HG02678 (cell line): ENCODE data around the gene SLC43A2.

ENCODE experiments used
- ATAC-seq: cut with Tn5 transposase; IDR thresholded peaks from one replicate; pipeline ENCODE4 v1.9.1; 2021; ENCODE audit warnings: mild to moderate bottlenecking, moderate library complexity; ENCODE audit not compliant: unreplicated experiment

SLC43A2 gene

DNA sequence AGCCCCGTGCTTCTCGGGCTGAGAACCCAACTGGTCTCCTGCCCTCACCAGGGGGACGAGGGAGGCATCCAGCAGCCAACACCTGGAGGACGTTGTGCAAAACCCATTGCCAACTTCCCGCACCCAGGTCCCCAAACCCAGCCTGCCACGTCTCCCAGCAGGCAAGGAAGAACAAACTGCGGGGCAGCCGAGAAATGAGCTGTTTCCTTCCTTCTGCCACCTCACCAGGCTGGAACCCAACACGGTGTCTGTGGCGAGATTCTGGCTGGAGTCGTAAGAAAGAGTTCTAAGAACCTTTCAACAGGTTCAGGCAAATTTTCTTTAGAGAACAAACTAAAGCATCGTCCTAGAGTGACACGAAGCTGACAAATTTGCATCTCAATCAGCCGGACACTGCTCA, 3.6 kb downstream of the SLC43A2 start:
- no peak for ATAC-seq

DNA sequence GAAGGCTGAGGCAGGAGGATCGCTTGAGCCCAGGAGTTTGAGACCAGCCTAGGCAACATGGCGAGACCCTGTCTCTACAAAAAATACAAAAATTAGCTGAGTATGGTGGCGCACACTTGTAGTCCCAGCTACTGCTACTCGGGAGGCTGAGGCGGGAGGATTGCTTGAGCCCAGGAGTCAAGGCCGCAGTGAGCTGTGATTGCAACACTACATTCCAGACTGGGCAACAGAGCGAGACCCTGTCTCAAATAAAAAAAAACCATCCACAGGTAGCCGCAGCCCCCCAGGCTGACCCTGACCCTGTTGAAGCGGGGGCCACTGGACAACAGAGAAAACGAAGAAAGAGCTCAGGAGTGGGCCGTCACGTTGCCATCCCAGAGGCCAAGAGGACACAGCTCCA, 4.0 kb downstream of the SLC43A2 start:
- no peak for ATAC-seq

DNA sequence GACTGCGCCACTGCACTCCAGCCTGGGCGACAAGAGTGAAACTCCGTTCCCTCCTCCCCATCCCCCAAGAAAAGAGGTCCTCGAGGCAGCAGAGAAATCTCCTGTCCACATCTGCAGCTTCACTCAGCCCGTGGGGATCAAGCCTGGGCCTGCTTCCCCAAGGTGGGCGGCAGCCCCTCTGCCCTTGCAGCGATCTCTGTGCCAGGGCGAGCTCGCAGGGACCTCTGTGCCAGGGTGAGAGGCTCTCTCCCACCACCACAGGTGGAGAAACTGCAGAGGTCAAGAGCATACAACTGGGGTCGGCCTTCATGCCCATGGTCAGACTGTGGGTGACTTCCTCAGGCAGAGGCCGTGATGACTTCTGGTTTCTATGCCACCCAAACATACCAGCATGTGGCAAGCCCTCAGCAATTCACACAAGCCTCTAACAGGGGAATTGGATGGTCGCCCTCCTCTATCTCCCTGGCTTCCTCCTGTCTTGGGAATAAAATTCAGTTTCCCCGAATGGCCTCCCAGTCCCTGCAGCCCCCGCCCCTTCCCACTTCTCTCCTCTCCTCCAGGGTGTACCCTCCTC, 5.5 kb downstream of the SLC43A2 start:
- ATAC-seq, result no peak

DNA sequence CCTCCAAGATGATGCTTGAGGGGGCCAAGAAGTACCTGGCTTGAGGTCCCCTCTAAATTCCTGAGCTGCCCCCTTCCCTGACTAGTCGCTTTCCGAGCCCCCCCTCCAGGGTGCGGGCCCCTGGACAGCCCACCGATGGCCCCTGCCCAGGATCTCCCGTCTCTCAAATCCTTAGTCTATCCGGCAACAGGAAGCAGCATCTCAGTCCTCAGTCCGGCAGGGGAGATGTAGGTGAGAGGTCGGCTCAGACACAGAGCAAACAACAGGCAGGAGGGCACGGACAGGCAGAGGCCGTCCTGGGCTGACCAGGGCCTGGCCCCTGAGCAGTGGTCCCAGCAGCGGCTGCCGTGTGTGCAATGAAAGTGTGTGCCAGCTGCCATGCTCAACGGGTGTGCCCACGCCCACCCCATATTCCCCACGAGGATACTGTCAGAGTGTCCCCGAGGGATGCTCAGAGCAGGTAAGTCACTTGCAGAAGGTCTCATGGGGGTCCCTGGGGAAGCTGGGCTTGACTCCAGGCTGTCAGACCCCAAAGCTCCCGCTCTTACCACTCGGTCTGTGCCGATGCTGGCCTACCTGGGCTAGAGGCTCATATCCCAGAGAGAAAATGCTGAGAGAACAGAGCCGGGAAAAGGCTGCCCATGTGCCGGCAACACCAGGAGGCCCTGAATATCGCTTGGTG, 7.2 kb downstream of the SLC43A2 start:
- no peak for ATAC-seq

DNA sequence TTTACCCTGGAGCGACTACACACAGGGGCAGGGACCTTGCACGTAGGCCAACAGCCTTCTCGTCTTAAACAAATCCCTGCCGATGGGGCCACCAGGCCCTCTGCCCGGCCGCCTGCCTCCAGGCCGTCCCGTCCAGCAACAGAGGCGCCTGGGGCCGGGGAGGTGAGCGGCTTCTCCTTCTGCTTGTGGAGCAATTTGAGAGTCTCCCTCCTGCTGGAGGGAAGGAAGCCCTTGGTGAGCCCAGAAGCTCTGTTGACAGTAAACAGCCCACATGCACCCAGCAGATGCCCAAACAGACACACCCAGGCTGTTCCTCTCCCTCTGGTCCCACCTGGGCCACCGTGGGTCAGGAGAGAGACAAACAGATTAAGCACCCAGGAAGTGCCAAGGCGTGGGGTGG, 8.1 kb downstream of the SLC43A2 start:
- no peak for ATAC-seq

DNA sequence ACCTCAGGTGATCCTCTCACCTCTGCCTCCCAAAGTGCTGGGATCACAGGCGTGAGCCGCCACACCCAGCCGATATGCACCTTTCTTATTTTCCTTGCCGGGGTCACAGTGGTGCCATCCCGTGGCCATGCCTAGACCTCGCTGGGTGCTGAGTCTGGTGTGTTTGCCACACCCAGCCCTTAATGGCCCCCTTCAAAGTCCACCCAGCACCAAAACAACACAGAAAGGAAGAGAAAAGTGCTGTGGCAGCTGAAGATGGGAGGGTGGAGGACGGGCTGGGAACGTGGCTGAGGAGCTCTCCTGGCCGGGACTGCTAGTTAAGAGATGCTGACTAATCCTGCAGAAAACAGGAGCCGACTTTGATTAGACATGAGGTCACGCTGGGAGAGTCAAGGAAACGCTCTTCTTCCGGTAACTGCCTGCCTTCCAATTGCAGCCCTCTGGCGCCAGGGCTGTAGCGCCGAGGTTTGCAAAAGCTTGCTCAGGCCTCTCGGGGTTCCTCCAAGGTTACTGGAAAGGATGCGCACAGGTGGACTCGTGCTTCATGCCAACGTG, 10.9 kb downstream of the SLC43A2 start:
- no peak for ATAC-seq

DNA sequence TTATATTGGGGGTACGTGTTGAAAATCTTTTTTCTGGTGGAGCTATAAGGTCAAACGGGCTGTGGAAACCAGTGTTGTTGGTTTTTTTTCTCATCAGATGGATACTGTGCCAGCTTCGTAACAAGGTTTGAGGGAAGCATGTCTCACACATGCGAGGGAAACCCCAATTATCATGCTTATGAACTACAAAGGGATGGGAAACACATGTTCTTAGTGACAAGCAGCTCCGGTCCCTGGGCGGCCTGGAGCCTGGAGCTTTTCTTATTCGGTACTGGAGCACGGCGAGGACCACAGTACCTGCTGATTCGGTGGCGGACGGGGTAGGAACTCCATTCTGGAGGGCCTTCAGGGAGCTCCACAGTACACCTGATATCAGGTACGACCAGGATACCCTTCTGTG, 12.5 kb downstream of the SLC43A2 start:
- no peak for ATAC-seq

DNA sequence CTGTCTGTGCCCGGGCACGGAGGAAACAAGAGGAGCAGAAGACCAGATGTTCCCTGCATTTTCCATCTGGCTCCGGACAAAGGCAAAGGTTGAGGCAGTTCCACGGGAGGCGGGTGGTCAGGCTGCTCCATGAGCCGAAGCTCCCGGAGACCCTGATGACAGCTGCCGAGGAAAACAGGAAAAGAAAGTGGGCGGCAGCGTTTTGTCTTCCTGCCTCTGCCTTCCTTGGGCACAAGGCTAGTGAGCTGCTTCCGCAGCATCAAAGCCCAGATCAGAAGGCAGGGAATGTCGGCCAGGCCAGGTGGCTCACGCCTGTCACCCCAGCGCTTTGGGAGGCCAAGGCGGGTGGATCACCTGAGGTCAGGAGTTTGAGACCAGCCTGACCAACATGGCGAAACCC, 16.2 kb downstream of the SLC43A2 start:
- no peak for ATAC-seq

DNA sequence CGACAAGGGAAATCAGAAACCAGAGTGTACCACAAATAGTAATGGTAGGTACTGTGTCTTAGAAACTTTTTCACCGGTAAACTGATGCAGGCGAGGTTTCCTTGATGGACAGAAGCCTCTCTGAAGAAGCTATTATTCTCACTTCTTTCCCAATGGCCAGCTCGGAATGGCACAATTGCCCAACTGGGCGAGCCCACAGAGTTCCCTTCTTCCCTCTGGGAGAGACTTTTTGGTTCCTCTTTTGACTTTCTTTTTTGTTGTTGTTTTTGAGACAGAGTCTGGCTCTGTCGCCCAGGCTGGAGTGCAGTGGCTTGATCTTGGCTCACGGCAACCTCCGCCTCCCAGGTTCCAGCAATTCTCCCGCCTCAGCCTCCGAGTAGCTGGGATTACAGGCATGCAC, 16.9 kb downstream of the SLC43A2 start:
- ATAC-seq, result no peak

DNA sequence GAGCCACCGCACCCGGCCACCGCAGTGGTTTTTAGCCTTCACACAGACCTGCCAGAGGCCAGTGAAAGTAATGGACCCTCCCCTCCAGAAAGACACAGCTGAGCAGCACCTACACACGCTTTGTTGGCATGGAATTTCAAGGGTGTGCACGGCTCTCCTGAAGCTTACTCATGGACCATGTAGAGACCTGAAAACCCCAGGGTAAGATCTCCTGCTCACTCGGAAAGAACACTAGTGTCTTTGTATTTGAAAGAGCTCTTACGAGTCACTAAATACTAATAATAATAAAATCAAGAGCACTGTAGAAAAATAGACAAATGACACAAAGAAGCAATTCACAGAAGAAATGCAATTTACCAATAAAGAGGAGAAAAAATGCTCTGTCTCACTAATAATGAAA, 20.0 kb downstream of the SLC43A2 start:
- no peak for ATAC-seq

DNA sequence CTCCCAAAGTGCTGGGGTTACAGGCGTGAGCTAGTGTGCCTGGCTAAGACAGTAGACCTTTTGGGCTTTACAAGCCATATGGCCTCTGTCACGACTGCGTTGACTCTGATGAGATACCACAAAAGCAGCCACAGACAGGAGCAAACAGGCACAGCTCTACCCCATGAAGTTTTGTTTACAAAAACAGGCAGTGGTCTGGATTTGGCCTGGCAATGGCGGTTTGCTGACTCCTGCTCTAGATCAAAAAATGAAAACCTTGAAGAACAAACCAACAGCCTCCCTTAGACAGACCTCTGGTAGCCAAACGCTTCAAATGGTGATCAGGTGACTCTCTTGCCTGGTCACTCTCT, 20.7 kb downstream of the SLC43A2 start:
- ATAC-seq, result no peak

DNA sequence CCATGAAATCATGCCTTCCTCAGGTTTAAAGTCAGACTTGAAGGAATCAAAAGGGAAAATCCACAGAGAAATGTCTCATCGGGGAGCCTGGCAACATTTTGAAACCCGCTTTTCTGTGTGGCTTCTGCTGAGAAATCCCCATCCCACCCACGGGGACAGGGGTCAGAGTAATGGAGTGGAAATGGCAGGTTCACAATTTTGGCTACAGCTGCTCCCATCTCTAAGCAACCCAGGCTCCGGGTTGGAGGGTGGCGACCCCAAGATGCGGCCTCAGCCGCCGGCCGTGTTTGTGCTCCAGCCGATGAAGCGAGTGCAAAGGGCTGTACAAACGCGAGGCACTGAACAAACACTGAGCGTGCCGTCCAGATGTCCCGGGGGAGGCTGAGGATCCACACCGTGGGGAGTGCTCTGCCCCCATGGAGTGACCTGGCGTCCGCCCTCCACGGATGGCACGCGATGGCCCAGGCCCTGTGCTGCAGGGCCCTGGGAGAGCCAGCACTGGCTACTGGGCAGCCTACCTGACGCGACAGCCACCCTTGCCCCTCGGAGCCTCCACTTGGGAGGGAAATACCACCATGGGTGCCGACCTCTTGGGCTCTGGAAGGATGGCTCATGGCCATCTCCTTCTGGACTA, 22.2 kb downstream of the SLC43A2 start:
- ATAC-seq, result no peak

DNA sequence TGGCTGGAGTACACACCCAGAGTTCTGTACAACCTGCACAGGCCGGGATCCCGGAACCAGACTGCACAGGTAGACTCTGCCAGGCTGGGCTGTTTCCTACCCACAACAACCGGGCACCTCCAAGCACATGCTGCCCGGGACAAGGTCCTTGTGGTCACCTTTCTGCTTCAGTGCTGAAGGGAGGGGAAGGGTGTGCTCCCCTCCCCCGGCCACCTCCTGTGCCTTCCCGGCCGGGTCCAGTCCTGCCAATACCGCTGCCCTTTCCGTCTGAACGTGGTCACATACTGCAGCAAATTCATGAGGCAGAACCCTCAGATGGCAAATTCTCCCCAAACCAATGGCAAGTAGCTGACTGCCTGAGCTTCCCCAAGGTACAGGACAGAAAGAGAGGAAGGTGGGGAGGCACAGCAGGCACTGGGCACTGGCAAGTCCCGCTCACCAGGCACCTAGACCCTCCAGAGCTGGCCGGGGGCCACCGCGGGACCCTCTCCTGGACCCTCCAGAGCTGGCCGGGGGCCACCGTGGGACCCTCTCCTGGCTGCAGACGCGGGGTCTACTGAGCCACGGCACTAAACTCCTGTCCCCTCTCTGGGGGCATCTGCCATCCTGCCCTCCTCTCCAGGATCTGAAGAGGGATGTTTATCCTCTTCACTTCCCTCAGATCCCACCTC, 22.8 kb downstream of the SLC43A2 start:
- no peak for ATAC-seq

DNA sequence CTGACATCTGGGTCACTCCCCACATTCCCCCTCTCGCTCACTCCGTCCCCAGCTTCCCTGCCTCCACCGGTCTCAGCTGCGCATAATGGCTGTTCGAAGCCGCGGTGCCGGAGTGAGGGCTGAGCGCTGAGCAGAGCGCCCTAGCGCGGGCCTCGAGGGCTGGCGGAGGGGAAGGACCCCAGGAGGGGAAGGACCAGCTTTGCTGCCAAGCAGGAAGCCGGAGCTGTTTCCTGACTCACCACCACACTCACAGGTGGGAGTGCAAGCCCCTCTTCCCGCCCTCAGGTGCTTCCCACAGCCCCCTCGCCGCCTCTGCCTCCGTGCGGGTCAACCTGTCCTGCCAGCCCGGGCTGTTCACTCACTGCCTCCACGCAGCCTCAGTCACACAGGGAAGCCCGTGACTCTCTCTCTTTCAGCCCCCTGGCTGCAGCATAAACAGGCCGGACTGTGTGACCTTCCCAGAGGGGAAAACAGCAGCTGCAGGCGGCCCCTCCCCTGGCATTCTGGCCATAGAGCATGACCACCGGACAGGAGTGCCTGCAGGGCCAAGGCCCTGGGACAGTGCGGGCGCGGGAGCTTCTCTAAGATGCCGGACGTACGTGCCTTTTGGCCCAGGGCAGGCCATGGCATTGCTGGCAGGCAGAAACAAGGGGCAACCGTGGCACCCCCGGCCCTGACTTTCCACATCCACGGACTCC, 23.7 kb downstream of the SLC43A2 start:
- ATAC-seq, result no peak

DNA sequence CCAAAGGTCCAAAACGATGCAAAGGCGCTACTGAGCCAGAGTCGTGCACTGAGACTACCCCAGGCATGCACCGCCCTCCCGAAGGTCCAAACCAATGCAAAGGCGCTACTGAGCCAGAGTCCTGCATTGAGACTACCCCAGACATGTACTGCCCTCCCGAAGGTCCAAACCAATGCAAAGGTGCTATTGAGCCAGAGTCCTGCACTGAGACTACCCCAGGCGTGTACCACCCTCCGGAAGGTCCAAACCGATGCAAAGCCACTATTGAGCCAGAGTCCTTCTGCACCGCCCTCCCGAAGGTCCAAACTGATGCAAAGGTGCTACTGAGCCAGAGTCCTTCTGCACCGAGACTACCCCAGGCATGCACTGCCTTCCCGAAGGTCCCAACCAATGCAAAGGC, 27.1 kb downstream of the SLC43A2 start:
- no peak for ATAC-seq

DNA sequence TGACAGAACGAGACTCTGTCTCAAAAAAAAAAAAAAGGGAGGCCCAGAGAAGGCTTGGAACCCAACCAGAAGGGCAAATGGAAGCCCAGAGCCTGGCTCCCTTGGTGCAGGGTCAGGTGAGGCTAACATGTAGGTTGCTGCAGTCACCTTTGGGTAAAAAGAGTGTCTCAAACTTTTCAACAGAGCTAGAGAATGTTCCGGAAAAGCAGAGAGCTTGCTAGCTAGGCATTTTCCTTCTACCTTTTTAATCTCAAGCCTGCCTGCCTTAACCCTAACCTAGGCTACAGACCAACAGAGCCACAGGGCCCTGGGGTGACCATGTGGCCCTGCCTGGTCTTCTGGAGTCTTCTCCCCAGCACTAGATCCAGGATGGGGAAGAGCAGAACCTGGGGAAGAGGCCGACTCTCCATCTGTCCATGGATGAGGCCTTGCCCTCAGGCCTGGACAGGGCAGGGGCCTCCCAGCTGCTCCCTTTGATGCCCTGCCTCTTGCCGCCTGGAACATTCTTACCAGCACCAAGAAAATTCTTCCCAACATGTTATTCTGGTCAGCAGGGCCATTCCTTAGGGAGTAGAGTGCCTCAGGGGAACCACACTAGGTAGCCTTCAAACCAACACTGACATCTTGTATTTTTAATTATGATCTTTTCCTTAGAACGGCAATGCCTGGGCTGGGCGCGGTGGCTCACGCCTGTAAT, 30.1 kb downstream of the SLC43A2 start:
- no peak for ATAC-seq

DNA sequence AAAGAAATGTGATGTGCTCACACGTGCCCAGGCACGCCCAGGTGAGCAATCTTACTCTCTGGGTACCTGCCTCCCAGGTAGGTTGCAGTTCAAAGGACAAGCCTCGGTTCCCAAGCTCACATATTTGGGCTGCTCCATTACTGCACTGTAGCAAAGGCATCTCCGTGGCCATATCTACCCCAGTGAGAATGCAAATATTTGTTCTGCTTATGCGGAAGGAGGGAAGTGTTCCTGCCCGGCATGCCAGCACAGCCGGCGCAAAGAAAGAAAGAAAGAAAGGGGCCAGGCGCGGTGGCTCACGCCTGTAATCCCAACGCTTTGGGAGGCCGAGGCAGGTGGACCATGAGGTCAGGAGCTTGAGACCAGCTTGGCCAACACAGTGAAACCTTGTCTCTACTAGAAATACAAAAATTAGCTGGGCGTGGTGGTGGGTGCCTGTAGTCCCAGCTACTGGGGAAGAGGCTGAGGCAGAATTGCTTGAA, 30.7 kb downstream of the SLC43A2 start:
- ATAC-seq, result no peak

DNA sequence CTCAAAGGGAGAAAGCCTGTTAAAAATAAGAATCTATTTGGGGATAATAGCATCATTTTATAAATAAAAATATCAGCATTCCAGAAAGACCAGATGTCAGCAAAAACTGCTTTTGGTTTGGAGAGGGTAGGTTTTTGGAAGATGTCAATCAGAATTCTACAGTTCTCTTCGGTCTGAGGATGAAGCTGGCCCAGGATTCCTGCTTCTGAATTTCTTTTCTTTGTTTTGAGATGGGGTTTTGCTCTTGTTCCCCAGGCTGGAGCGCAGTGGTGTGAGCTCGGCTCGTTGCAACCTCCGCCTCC, 35.1 kb downstream of the SLC43A2 start:
- ATAC-seq, result no peak

DNA sequence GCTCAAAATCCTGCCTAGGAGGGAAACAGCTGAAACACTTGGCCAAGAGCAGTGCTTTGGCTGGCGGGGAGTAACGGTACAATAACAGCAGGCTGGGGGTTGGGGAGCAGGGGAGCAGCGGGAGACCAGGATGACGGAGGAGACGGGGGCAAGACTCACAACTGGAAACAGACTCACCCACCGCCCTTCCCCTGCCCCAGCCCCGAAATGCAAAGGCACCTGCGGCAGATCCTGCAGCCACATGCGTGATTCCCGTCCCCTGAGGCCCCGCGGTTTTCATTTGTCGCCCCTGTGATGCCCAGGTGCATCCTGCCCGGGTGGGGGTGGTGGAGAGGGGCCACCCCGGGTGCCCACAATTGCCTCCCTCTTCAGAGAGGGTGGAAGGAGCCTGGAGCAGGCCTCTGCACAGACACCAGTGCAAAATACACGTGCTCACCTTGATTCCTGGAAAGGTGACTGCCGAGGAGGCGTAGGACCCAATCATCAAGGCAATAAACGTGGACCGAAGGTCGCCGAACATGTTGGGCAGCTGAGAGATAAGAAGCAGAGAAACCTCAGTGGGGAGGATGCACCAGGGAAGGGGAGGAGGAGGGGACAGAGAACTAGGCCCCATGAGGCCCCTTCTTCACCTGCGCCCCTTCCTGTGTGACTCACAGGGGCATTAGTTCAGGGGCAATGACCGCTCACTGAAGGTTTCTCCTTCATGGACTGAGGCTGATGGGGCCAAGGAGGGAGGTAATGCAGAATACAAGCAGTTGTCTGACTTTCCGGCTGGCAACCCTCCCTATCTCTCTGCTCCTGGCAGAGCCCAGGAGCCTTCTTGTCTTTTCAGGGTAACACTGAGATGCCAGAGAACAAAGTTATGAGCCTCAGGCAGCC, 35.6 kb downstream of the SLC43A2 start:
- ATAC-seq, result peak; percentile 78
